GM19023 (cell line): ENCODE results near the gene WDR31.
"Not testable (repeated sequence)": the region's sequence is repeated elsewhere in the genome, so short reads cannot be mapped to it uniquely, and the experiment has no call there.

Source experiments
- ATAC-seq: cut with Tn5 transposase; IDR thresholded peaks from one replicate; pipeline ENCODE4 v1.9.1; 2021; ENCODE audit warnings: mild to moderate bottlenecking, moderate library complexity; ENCODE audit not compliant: unreplicated experiment

Gene WDR31

DNA sequence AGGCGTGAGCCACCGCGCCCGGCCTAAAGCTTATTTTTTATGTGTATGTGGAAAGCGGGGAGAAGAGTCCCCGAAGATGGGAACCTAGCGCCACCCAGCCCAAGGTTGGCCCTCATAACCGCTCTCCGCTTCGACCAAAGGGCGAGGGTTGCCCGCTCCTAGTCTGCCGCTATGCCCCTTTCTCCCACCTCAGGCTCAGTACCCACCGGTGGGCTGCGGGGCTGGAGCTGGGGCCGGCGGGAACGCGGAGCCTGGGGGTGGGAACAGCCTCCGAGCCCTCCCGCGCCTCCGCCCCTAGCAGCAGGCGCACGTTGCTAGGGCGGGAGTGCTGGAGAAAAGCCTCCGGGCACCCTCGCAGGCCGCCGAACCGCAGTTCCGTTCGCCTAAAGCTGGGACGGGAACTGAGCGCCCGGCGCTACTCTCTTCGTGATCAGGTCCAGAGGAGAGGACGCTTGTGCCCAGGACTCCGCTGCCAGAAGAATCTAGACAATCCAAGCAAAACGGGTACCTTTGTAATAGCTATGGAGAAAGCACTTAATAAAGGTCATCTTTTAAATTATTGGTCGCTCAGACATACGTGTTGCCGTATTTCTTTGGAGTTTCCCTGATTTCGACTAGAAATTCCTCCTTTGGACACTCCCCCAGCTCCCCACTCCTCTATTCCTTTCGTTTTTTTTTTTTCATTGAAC lies at the start of gene WDR31:
Gene WDR31 (minus strand): TSS at position 265 of the 689 bp plus-strand sequence. CDS start 8,253 bp downstream, outside the sequence.
- ATAC-seq, result peak; percentile 100

DNA sequence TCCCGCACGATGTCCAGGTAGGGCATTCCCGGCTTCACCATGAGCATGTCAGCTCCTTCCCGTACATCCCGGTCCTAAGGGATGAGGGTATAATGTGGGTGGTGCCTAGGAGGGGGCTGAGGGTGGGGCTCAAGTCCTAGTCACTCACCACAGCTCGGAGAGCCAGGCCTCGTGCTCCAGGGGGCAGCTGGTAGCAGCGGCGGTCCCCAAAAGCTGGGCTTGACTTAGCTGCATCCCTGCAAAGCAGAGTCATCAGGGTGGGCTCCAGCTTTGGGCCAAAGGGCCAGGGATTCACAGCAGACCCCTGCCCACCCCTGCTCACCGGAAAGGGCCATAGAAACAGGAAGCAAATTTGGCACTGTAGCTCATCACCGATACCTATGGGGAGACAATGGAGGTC lies 49.4 kb upstream of the WDR31 start:
- no peak for ATAC-seq

DNA sequence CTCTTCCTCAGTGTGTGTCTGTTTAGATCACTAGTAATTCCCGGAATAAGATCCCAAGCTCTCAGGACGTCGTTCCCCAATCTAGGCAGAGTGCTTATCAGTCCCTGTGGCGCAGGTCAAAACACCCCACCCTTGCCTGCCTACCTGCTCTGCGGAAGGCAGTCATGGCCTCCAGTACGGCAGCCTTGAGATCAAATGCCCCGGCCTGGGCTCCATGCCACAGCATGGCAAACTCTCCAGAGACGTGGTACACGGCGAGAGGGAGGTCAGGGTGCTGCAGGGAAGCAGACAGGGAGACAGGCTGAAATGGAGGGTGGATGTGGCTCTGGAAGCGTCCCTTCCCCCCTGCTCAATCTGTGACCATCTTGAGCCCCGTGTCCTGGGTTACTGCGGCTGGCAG lies 48.8 kb upstream of the WDR31 start:
- no peak for ATAC-seq

DNA sequence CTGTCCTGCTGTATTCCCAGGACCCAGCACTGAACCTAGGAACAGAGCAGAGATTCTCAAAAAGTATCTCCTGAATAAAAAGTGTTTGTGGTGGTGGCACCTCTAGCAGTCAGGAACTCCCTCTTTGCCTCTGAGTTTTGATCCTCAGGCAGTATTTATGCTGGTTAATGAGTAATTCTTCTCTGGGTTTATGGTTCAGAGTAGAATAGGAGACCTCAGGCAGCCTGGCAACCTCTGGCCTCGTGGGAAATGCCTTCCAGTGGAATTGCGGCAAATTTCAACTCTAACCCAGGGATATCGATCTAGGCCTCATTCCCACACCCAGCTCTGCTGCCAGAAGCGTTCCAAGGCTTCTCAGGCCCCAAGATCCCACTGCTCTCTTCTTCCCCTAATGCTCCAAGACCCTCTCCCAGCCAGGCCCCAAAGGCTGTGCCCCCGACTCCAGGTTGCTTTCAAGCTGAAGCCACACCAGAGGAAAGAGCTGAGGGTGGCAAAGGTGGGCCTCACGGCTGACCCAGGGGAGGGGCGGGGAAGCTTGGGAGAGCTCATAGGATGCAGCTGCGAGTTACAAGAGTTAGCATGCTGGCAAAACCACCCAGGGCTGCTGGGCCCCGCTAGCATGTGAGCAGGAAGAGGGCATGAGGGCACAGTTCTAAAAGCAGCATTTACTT lies 47.6 kb upstream of the WDR31 start:
- no peak for ATAC-seq

DNA sequence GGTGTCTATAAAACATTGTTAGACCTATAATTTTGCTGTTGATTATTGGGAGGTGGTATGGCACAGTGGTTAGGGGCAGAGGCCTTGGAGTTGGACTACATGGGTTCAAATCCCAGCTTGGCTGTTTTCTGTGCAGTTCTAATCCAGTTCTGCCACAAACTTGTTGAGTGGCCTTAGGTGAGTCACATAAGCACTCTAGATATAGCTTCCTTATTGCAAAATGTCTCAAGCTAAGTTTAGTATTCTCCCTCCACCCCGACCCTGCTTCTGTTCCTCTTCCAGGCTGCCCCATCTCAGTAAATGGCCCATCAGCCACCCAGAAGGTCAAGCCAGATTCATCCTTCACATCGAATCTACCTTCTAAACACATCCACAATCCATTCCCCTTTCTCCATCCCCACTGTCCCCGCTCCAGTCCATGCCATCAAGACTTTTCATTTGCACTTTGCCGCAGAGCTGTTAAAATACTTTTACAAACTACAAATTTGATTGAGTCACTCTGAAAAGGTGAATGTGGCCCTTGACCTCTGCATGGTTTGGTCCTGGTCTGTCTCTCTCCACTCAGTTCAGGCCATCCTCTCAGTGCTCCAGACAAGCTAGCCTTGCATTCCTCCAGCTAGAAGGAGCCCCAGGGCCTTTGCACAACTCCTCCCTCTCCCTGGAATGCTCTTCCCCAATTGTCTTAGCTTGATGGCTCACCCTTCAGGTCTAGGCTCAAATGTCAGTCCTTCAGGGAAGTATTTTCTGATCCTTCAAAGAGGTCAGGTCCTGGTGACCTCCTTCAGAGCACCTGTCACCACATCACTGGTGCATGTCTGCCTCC lies 46.7 kb upstream of the WDR31 start:
- ATAC-seq, result no peak

GRCh38 chr9:113381909-113382411 lies 41.9 kb upstream of the WDR31 start:
- no peak for ATAC-seq

DNA sequence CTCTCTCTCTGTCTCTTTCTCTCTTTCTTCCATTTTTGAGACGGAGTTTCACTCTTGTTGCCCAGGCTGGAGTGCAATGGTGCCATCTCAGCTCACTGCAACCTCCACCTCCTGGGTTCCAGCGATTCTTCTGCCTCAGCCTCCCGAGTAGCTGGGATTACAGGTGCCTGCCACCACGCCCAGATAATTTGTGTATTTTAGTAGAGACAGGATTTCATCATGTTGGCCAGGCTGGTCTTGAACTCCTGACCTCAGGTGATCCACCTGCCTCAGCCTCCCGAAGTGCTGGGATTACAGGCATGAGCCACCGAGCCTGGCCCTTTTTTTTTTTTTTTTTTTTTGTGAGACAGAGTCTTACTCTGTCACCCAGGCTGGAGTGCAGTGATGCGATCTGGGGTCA lies 41.4 kb upstream of the WDR31 start:
- ATAC-seq, result not testable (repeated sequence)

- peak; percentile 49 for ATAC-seq
Observed at GRCh38 chr9:113380869-113381378, 40.8 kb upstream of the WDR31 start.

DNA sequence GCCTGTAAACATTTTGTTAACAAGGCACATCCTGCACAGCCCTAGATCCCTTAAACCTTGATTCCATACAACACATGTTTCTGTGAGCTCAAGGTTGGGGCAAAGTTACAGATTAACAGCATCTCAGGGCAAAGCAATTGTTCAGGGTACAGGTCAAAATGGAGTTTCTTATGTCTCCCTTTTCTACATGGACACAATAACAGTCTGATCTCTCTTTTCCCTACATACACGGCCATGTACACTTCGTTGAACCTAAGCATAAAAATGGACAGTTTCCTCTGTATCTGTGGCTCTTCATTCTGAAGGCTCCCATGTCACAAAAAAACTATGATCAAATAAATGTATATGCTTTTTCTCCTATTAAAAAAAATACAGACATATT lies 39.7 kb upstream of the WDR31 start:
- ATAC-seq, result not testable (repeated sequence)

- ATAC-seq, result not testable (repeated sequence)
Observed at GRCh38 chr9:113379094-113379828, 39.2 kb upstream of the WDR31 start.

DNA sequence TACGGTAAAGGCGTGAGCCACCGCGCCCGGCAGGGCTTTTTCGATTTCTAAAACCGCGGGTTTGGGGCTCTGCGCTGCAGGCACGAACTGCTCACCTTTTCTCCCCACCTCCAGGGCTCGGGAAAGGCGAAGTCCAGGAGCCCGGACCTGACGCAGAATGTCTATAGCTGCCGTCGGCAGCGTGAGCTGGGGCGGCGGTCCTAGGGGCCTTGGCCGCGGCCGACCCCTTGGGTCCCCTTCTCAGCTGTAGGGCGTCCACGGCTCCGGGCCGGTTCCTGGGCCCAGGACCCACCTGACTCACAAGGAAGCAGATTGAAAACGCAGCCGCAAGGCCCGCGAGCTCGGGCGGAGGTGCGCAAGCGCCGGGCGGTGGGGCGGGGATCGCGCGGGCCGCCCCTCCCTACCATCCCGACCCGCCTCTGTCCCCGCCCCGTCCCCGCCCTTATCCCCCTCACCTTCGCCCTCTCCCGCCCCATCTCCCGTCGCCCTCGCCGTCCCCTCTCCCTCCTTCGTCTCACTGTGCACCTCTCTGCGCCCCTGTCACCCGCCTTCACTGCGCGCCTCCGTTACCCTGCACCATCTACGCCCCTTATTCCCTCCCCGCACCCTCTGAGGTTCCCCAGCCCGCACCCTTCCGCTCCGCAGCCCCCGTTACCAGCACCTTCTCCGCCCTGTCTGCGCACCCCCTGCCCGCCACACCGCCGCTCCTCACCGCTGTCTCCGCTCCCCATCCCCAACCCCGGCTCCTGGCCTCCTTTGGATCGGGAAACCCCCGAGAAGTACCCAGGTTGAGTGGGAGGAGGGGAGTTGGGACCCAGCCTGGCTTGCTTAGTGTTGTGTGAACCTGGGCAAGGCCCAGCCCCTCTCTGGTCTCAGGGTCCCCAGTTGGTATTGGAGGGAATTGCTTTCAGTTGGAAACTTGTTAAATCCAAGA lies 36.8 kb upstream of the WDR31 start, which contains the start of gene HDHD3:
Gene HDHD3 (minus strand): TSS at position 353 of the 934 bp plus-strand sequence. CDS start 2,632 bp downstream, outside the sequence.
- ATAC-seq, result peak; percentile 75

- ATAC-seq, result no peak
Observed at GRCh38 chr9:113375057-113376023, 35.3 kb upstream of the WDR31 start.

DNA sequence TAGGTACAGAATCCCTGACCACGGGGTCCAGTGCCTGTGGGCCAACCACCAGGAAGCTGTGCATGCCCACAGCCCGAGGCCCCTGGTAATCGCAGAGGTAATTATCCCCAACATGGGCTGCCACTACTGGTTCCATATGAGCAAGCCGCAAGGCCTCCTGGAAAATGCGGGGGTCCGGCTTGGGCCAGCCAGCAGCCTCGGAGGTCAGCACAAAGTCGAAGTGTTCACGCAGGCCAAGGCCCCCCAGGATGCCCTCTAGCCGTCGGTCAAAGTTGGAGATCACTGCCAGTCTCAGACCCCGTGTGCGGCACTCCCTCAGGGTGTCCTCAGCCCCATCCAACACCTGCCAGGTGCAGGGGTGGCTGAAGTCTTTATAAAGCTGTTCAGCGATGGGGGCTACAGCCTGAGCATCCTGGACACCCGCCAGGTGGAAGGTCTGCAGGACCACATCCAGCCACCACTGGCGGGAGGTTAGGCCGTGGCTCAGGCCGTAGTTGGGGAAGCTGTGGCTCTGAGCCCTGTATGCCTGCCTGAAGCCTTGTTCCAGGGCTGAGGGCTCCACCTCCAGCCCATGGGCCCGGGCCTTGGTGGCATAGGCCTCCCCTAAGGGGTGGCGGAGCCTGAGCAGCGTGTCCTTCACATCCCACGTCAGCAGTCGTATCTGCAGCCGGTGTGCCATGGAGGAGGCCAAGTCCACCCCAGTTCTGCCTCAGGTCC lies 33.8 kb upstream of the WDR31 start:
- no peak for ATAC-seq

DNA sequence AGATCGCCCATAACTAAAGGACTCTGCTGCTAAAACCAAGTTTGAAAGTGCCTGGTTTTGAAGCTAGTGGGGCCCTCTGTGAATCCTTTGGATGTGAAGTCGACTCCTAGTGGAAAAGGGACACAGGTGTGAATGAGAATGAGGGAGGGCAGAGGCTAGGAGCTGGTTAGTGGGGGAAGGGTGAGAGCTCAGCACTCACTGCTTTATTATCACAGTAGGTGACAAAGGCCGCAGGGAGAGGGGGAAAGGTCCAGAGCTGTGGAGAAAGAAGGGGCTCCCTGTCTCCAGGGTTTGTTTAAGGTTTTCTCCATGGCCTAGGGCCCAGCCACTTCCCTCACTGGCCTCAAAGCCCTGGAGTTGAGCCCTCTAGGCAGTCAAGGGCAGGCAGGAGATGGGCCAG lies 33.2 kb upstream of the WDR31 start:
- ATAC-seq, result no peak

- no peak for ATAC-seq
Observed at GRCh38 chr9:113372059-113372458, 32.0 kb upstream of the WDR31 start.

DNA sequence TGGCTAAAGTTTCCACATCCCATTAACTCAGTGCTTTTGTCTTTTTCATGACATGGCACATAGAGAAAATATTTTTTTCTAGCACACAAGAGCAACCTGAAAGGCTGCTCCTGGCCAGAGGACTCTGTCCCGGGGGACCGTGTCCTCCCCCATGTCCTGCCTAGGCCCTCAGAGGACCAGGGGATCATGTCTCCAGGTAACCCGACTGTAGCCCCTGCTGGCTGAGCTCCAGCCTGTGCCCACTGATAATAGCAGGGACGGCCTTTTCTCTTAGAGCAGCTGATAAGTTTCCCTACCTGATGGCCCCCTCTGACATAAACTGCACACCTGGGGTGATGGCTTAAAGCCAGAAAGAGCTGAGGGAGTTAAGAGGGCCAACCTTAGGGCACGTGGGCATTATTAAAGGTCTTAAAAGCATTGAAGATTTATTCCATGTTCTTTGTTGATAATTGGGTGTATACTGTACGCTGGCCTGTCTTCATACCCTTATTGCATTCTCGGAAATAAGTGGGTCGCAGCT lies 30.8 kb upstream of the WDR31 start:
- no peak for ATAC-seq

DNA sequence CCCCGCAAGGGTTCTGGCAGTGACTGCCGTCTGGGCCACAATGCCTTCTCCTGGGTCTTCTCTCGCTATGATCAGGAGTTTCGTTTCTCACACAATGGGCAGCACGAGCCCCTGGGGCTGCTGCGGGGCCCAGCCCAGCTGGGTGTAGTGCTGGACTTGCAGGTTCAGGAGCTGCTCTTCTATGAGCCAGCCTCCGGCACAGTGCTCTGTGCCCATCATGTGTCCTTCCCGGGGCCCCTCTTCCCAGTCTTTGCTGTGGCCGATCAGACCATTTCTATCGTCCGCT lies 29.7 kb upstream of the WDR31 start:
- ATAC-seq, result no peak
